Endothelial cell of umbilical vein (primary cell): ENCODE measurements around the gene TMEM114. TPM values are rescaled to one million over a fixed set of nuclear protein-coding genes. Genes with fewer than 3 reads are reported as not detected.

Source experiments
- BruUV-seq: library from RNA; stranded (reverse); fragments of 400-500 nt; replicated peaks from 2 replicates; lab custom pipeline; 2021; lab: Mats Ljungman, UMichigan
- CTCF ChIA-PET: fragments of 300-600, 350-600 bp; sonication (Branson Sonifier 250); formaldehyde crosslinking; loops from one replicate; lab custom pipeline; 2021; ENCODE audit warnings: antibody characterized with exemption, inconsistent platforms; lab: Charles Lee
- POLR2A ChIA-PET: fragments of 300-600, 350-600 bp; sonication (Branson Sonifier 250); formaldehyde crosslinking; loops from one replicate; lab custom pipeline; 2021; ENCODE audit warnings: antibody characterized with exemption, inconsistent platforms; lab: Charles Lee
- DNase-seq: peaks from one replicate; pipeline ENCODE4 v3.0.0-alpha.2; 2011; ENCODE audit warnings: low read depth, low spot score
- FAIRE-seq: peaks from 2 replicates; lab custom pipeline; 2011; peaks lifted over from hg19 to GRCh38; lab: Jason Lieb, UNC
- H2AFZ ChIP-seq: 2 replicates; pipeline ENCODE4 v1.6.0; 2012; ENCODE audit warnings: low read depth, low read length, control low read depth, inconsistent platforms
- H3K27ac ChIP-seq: 2 replicates; pipeline ENCODE4 v1.5.1; 2011; ENCODE audit warnings: low read depth, mild to moderate bottlenecking, control low read depth, low read length, moderate library complexity; ENCODE audit not compliant: insufficient read depth
- H3K27me3 ChIP-seq, 2 experiments: 2 replicates each; pipeline versions ENCODE4 v1.6.0 to v1.6.1; 2011; ENCODE audit warnings: low read length in 2 of 2, mixed read lengths in 1 of 2; ENCODE audit not compliant: control insufficient read depth in 2 of 2, insufficient read depth in 2 of 2
- H3K36me3 ChIP-seq, 2 experiments: 2 replicates in 1 of 2; 3 replicates in 1 of 2; pipeline ENCODE4 v1.5.1; 2011; ENCODE audit warnings: low read length in 2 of 2, mild to moderate bottlenecking in 1 of 2, moderate library complexity in 1 of 2; ENCODE audit not compliant: control insufficient read depth in 2 of 2, insufficient read depth in 2 of 2; ENCODE audit errors: extremely low read depth in 1 of 2
- H3K4me1 ChIP-seq: 3 replicates; pipeline ENCODE4 v1.5.1; 2011; ENCODE audit warnings: mild to moderate bottlenecking, low read length; ENCODE audit not compliant: control insufficient read depth, insufficient read depth; ENCODE audit errors: extremely low read depth
- H3K4me2 ChIP-seq: 2 replicates; pipeline ENCODE4 v1.6.1; 2011; ENCODE audit warnings: low read length, control low read depth, mixed read lengths; ENCODE audit not compliant: insufficient read depth
- H3K4me3 ChIP-seq, 3 experiments: fragments of 200-600 bp in 1 of 3; sonication (generic), shearing (Covaris generic) in 1 of 3; replicated peaks in 1 of 3; 2 replicates each; pipeline ENCODE4 v1.5.1; 2011 to 2016; ENCODE audit warnings: control low read depth in 3 of 3, low read length in 3 of 3, mild to moderate bottlenecking in 2 of 3, inconsistent platforms in 1 of 3, low read depth in 1 of 3, moderate library complexity in 1 of 3; ENCODE audit not compliant: insufficient read depth in 1 of 3
- H3K79me2 ChIP-seq: 2 replicates; pipeline ENCODE4 v1.6.0; 2012; ENCODE audit warnings: low read length, inconsistent platforms; ENCODE audit not compliant: control insufficient read depth, insufficient read depth
- H3K9ac ChIP-seq: replicated peaks from 2 replicates; pipeline ENCODE3; 2011; ENCODE audit warnings: low read length, control low read depth; ENCODE audit not compliant: insufficient read depth; ENCODE audit errors: extremely low read depth
- H3K9me1 ChIP-seq: replicated peaks from 3 replicates; pipeline ENCODE4 v1.6.0; 2011; ENCODE audit warnings: mild to moderate bottlenecking, low read length; ENCODE audit not compliant: control insufficient read depth, insufficient read depth; ENCODE audit errors: extremely low read depth
- H3K9me3 ChIP-seq: replicated peaks from 2 replicates; pipeline ENCODE4 v1.5.1; 2012; ENCODE audit warnings: low read length, inconsistent platforms; ENCODE audit not compliant: control insufficient read depth, insufficient read depth
- H4K20me1 ChIP-seq: replicated peaks from 2 replicates; pipeline ENCODE3; 2011; ENCODE audit warnings: mild to moderate bottlenecking, low read length; ENCODE audit not compliant: control insufficient read depth, insufficient read depth; ENCODE audit errors: extremely low read depth
- EZH2 ChIP-seq: IDR thresholded peaks from 2 replicates; pipeline ENCODE4 v1.6.1; 2012; ENCODE audit warnings: borderline replicate concordance, low read depth, mild to moderate bottlenecking, moderate library complexity, low read length, inconsistent platforms; ENCODE audit not compliant: severe bottlenecking
- FOS ChIP-seq: IDR thresholded peaks from 2 replicates; pipeline ENCODE4 v1.6.1; 2011; ENCODE audit warnings: mild to moderate bottlenecking, low read length, moderate library complexity, borderline replicate concordance; ENCODE audit not compliant: insufficient read depth
- GATA2 ChIP-seq: IDR thresholded peaks from 2 replicates; pipeline ENCODE4 v1.7.0; 2011; ENCODE audit warnings: low read depth, mild to moderate bottlenecking, moderate library complexity, mixed read lengths, low read length; ENCODE audit not compliant: insufficient read length, insufficient read depth
- JUN ChIP-seq: IDR thresholded peaks from 2 replicates; pipeline ENCODE4 v1.6.1; 2011; ENCODE audit warnings: borderline replicate concordance, low read depth; ENCODE audit not compliant: insufficient read length, insufficient read depth
- MYC ChIP-seq: IDR thresholded peaks from one replicate; pipeline ENCODE4 v1.6.1; 2011; ENCODE audit warnings: mild to moderate bottlenecking, low read depth, low read length
- POLR2AphosphoS5 ChIP-seq: IDR thresholded peaks from 2 replicates; pipeline ENCODE4 v1.6.1; 2012; ENCODE audit warnings: low read depth, mild to moderate bottlenecking, control low read depth, low read length, moderate library complexity; ENCODE audit not compliant: insufficient read depth
- dilution Hi-C: fragments of 300-500 bp; cut with MboI; formaldehyde crosslinking; loops from one replicate; pipeline ENCODE4 v1.15.0; 2019; ENCODE audit warnings: low sequenced_read_pairs; ENCODE audit not compliant: extremely low pct_ligation_motif_present
- intact Hi-C: fragments of 100-400 bp; cut with micrococcal nuclease; formaldehyde crosslinking; loops from one replicate; pipeline ENCODE4 v1.10.0; 2022
- polyA plus RNA-seq, 4 experiments: library from polyadenylated mRNA; depleted of rRNA in 3 of 4; stranded (reverse) in 3 of 4; unstranded in 1 of 4; fragments of >200 nt; gene quantifications; 2 replicates each; pipeline versions ENCODE4 v1.2.1 to v1.2.3, GENCODE V29; 2011 to 2012; ENCODE audit warnings: missing spikeins in 1 of 4
- total RNA-seq: library from RNA; stranded (reverse); gene quantifications from 2 replicates; pipeline ENCODE4 v1.2.3, GENCODE V29; 2021
- TF ChIP-seq, protein P1 (sequence below): IDR thresholded peaks from 2 replicates; pipeline ENCODE4 v1.6.1; 2011; ENCODE audit not compliant: insufficient read depth, insufficient read length
- TF ChIP-seq, protein P2 (sequence below), 2 donors: IDR thresholded peaks; 1 replicate in 1 of 2; 2 replicates in 1 of 2; pipeline ENCODE4 v1.5.1; 2011; ENCODE audit warnings: low read length in 2 of 2, mild to moderate bottlenecking in 2 of 2, moderate library complexity in 2 of 2, control low read depth in 1 of 2, inconsistent platforms in 1 of 2, low read depth in 1 of 2; ENCODE audit not compliant: insufficient read depth in 1 of 2; ENCODE audit errors: extremely low read depth in 1 of 2

TMEM114 gene
- total and polyA plus RNA-seq, 2 donors (not counting 3 experiments of a cell fraction or from before 2014, with no cell fraction given), result not detected

DNA sequence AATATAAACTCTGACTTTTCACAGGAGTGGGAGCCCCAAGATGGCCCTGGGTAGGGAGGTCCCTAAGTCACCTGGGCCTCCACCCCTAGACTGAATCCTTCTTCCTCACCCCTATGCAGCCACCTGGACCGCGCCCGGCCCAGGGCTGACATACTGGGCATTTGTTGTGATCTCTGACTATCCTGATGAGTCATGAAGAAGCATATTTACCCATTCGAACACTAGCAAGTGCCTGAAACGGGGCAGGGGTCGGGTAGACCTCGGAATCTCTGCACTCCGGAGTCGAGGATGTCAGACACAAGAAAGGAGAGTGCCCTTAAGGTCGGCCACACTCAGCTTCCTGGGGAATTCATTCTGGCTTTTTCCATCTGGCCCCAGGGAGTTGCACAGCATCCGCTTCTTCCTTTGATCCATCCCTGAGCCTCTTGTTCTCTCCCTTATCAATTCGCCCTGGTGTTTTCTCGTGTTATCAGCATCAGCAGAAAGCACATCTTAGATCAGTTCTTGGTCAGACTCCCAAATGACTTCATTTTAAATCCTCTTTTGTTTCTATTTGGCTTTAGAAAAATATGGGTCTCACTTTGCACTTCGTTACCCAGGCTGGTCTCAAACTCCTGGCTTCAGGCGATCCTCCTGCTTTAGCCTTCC, 41.6 kb upstream of the TMEM114 start:
- H2AFZ ChIP-seq, result no peak overlapping the region
- H3K79me2 ChIP-seq, result no peaks in the 10 kb centered on the region
- TF ChIP-seq FOS (no peak), MYC (no peak), POLR2AphosphoS5 (no peak), EZH2 (no peak), JUN (no peak), GATA2 (no peak)
- TF ChIP-seq, protein P1, sequence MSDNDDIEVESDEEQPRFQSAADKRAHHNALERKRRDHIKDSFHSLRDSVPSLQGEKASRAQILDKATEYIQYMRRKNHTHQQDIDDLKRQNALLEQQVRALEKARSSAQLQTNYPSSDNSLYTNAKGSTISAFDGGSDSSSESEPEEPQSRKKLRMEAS, result no peak
- TF ChIP-seq, protein P2, sequence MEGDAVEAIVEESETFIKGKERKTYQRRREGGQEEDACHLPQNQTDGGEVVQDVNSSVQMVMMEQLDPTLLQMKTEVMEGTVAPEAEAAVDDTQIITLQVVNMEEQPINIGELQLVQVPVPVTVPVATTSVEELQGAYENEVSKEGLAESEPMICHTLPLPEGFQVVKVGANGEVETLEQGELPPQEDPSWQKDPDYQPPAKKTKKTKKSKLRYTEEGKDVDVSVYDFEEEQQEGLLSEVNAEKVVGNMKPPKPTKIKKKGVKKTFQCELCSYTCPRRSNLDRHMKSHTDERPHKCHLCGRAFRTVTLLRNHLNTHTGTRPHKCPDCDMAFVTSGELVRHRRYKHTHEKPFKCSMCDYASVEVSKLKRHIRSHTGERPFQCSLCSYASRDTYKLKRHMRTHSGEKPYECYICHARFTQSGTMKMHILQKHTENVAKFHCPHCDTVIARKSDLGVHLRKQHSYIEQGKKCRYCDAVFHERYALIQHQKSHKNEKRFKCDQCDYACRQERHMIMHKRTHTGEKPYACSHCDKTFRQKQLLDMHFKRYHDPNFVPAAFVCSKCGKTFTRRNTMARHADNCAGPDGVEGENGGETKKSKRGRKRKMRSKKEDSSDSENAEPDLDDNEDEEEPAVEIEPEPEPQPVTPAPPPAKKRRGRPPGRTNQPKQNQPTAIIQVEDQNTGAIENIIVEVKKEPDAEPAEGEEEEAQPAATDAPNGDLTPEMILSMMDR (IDR thresholded peaks at IDR 0.05; ENCODE audit: extremely low read depth in 1 of 2, insufficient read depth in 1 of 2, low read depth in 1 of 2, low read length in 2 of 2), result no peak
- H3K9me1 ChIP-seq, result no peaks in the 10 kb centered on the region
- no peak for FAIRE-seq
- no peak overlapping the region for H3K27ac ChIP-seq
- H3K4me1 ChIP-seq, result no peaks in the 10 kb centered on the region
- H3K27me3 ChIP-seq, result no peaks in the 10 kb centered on the region
- DNase-seq, result no peak
- H3K9ac ChIP-seq, result no peak overlapping the region
- no peak overlapping the region for H3K4me2 ChIP-seq
- dilution Hi-C loops (no loop called here), intact Hi-C loops (no loop called here)
- ChIA-PET CTCF (interaction anchor here (1.3 kb wide), 1 partner anchor 248 kb away, joined by 3 read pairs; no protein-coding TSS in a partner anchor), POLR2A (no interaction called here)
- no peak overlapping the region for H3K4me3 ChIP-seq
- peaks cover 29 to 60% of the 10 kb centered on the region in 2 experiments for H3K36me3 ChIP-seq
- no peaks in the 10 kb centered on the region for H3K9me3 ChIP-seq
- BruUV-seq, result no TSS peak
- no peaks in the 10 kb centered on the region for H4K20me1 ChIP-seq
